Colon (tissue), 2 donors: ENCODE results near the gene ANKRD55.
"Not testable (repeated sequence)": the region's sequence is repeated elsewhere in the genome, so short reads cannot be mapped to it uniquely, and the experiment has no call there.

Experiments
- FAIRE-seq: peaks from 2 replicates; lab custom pipeline; 2012; peaks lifted over from hg19 to GRCh38; lab: Jason Lieb, UNC
- donor health status: control.
- donor health status: control.

The ANKRD55 gene

GRCh38 chr5:56144211-56144610 lies 88.9 kb downstream of the ANKRD55 start:
- no peak for FAIRE-seq

- FAIRE-seq = no peak
Measured at GRCh38 chr5:56143373-56143714, 89.8 kb downstream of the ANKRD55 start.

- FAIRE-seq = no peak
Measured at GRCh38 chr5:56142614-56143372, 90.3 kb downstream of the ANKRD55 start.

- no peak for FAIRE-seq
Measured at GRCh38 chr5:56142233-56142613, 90.9 kb downstream of the ANKRD55 start.

- no peak for FAIRE-seq
Measured at GRCh38 chr5:56140073-56140472, 93.1 kb downstream of the ANKRD55 start.

GRCh38 chr5:56130664-56131063 lies 102.5 kb downstream of the ANKRD55 start:
- FAIRE-seq = no peak

- FAIRE-seq = no peak
Measured at GRCh38 chr5:56129288-56129687, 103.8 kb downstream of the ANKRD55 start.

- no peak for FAIRE-seq
Measured at GRCh38 chr5:56128113-56128512, 105.0 kb downstream of the ANKRD55 start.

GRCh38 chr5:56126487-56127179 lies 106.5 kb downstream of the ANKRD55 start:
- FAIRE-seq = no peak

GRCh38 chr5:56123531-56124243 lies 109.4 kb downstream of the ANKRD55 start:
- FAIRE-seq = no peak

- FAIRE-seq = not testable (repeated sequence)
Measured at GRCh38 chr5:56122360-56122985, 110.7 kb downstream of the ANKRD55 start.

GRCh38 chr5:56119050-56119449 lies 114.1 kb downstream of the ANKRD55 start:
- FAIRE-seq = no peak

- no peak for FAIRE-seq
Measured at GRCh38 chr5:56116599-56117141, 116.5 kb downstream of the ANKRD55 start.

GRCh38 chr5:56115589-56115988 lies 117.5 kb downstream of the ANKRD55 start:
- FAIRE-seq = no peak

GRCh38 chr5:56112526-56113121 lies 120.5 kb downstream of the ANKRD55 start:
- FAIRE-seq = no peak

GRCh38 chr5:56111404-56111781 lies 121.7 kb downstream of the ANKRD55 start:
- FAIRE-seq = no peak

GRCh38 chr5:56110646-56111403 lies 122.3 kb downstream of the ANKRD55 start:
- no peak for FAIRE-seq

GRCh38 chr5:56108246-56108645 lies 124.9 kb downstream of the ANKRD55 start:
- FAIRE-seq = no peak

GRCh38 chr5:56106837-56107236 lies 126.3 kb downstream of the ANKRD55 start:
- no peak for FAIRE-seq

GRCh38 chr5:56105511-56106291 lies 127.4 kb downstream of the ANKRD55 start:
- FAIRE-seq = no peak
